OCI-LY3 (cell line): ENCODE measurements around the gene NUMA1.

ENCODE experiments used
- EZH2phosphoT487 ChIP-seq: fragments of 200-600 bp; shearing (Covaris generic); IDR thresholded peaks from 2 replicates; pipeline ENCODE4 v1.6.1; 2018; ENCODE audit warnings: antibody characterized with exemption, mixed run types, low read depth
- TF ChIP-seq, protein P1 (sequence below): fragments of 200-600, 300-600 bp; sonication (generic); IDR thresholded peaks from 2 replicates; pipeline ENCODE4 v1.5.1; 2014; ENCODE audit warnings: antibody characterized with exemption, low read length, low read depth

DNA sequence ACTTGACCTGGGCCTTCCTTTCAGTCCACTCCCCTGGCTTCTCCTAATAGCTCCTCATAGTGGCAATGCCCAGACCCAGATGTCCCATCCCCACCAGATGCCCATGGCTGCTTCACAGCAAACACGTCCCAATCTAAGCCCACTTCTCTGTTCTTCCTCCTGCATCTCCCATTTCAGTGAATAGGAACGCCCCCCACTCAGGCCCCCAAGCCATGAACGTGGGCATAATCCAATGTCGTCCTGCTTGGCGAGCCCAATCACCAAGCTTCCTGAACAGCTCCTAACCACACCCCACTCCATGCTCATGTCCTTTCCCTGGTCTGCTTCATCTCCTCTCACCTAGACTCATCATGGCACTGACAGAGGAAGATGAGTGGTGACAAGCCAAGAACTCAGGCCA, 72.8 kb downstream of the NUMA1 start:
- TF ChIP-seq, protein P1, sequence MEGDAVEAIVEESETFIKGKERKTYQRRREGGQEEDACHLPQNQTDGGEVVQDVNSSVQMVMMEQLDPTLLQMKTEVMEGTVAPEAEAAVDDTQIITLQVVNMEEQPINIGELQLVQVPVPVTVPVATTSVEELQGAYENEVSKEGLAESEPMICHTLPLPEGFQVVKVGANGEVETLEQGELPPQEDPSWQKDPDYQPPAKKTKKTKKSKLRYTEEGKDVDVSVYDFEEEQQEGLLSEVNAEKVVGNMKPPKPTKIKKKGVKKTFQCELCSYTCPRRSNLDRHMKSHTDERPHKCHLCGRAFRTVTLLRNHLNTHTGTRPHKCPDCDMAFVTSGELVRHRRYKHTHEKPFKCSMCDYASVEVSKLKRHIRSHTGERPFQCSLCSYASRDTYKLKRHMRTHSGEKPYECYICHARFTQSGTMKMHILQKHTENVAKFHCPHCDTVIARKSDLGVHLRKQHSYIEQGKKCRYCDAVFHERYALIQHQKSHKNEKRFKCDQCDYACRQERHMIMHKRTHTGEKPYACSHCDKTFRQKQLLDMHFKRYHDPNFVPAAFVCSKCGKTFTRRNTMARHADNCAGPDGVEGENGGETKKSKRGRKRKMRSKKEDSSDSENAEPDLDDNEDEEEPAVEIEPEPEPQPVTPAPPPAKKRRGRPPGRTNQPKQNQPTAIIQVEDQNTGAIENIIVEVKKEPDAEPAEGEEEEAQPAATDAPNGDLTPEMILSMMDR = no peak
- no peak for TF ChIP-seq EZH2phosphoT487
